GM19240 (cell line): ENCODE measurements around the gene PTPRK.

Source experiments
- DNase-seq: peaks from one replicate; pipeline ENCODE4 v3.0.0; 2011; ENCODE audit warnings: low spot score; ENCODE audit not compliant: insufficient read length

Gene PTPRK

GRCh38 chr6:127968394-127968793 lies 552.0 kb downstream of the PTPRK start:
- DNase-seq, result no peak

- no peak for DNase-seq
Observed at GRCh38 chr6:127967708-127968107, 552.7 kb downstream of the PTPRK start.

- no peak for DNase-seq
Observed at GRCh38 chr6:127966616-127967015, 553.8 kb downstream of the PTPRK start.

GRCh38 chr6:127963495-127963894 lies 556.9 kb downstream of the PTPRK start:
- no peak for DNase-seq

GRCh38 chr6:127959869-127960268 lies 560.5 kb downstream of the PTPRK start:
- DNase-seq, result no peak

GRCh38 chr6:127956956-127957355 lies 563.4 kb downstream of the PTPRK start:
- DNase-seq, result no peak

- DNase-seq, result no peak
Observed at GRCh38 chr6:127956260-127956888, 564.0 kb downstream of the PTPRK start.

GRCh38 chr6:127954082-127954481 lies 566.3 kb downstream of the PTPRK start:
- no peak for DNase-seq

- no peak for DNase-seq
Observed at GRCh38 chr6:127952831-127953230, 567.6 kb downstream of the PTPRK start.

- no peak for DNase-seq
Observed at GRCh38 chr6:127952176-127952575, 568.2 kb downstream of the PTPRK start.

GRCh38 chr6:127951172-127951917 lies 569.1 kb downstream of the PTPRK start:
- no peak for DNase-seq

- DNase-seq, result no peak
Observed at GRCh38 chr6:127950566-127951145, 569.7 kb downstream of the PTPRK start.

GRCh38 chr6:127949251-127949650 lies 571.1 kb downstream of the PTPRK start:
- no peak for DNase-seq

- DNase-seq, result no peak
Observed at GRCh38 chr6:127946388-127946787, 574.0 kb downstream of the PTPRK start.

GRCh38 chr6:127945434-127946097 lies 574.8 kb downstream of the PTPRK start:
- no peak for DNase-seq

- no peak for DNase-seq
Observed at GRCh38 chr6:127941228-127941627, 579.2 kb downstream of the PTPRK start.

- no peak for DNase-seq
Observed at GRCh38 chr6:127939442-127940066, 580.8 kb downstream of the PTPRK start.

GRCh38 chr6:127938701-127939100 lies 581.7 kb downstream of the PTPRK start:
- no peak for DNase-seq

GRCh38 chr6:127937747-127938146 lies 582.7 kb downstream of the PTPRK start:
- no peak for DNase-seq

- no peak for DNase-seq
Observed at GRCh38 chr6:127937102-127937501, 583.3 kb downstream of the PTPRK start.

- DNase-seq, result no peak
Observed at GRCh38 chr6:127934956-127935355, 585.4 kb downstream of the PTPRK start.
